H54 (cell line): ENCODE data around the gene SLC12A7.

Experiments
- DNase-seq: peaks from one replicate; pipeline ENCODE4 v3.0.0; 2011; ENCODE audit warnings: low spot score, mixed read lengths; ENCODE audit not compliant: insufficient read length
- FAIRE-seq: peaks from 3 replicates; lab custom pipeline; 2011; peaks lifted over from hg19 to GRCh38; lab: Jason Lieb, UNC
- POLR2A ChIP-seq: IDR thresholded peaks from 2 replicates; pipeline ENCODE4 v1.6.1; 2011; ENCODE audit warnings: low read depth, mild to moderate bottlenecking, low read length

Gene SLC12A7

DNA sequence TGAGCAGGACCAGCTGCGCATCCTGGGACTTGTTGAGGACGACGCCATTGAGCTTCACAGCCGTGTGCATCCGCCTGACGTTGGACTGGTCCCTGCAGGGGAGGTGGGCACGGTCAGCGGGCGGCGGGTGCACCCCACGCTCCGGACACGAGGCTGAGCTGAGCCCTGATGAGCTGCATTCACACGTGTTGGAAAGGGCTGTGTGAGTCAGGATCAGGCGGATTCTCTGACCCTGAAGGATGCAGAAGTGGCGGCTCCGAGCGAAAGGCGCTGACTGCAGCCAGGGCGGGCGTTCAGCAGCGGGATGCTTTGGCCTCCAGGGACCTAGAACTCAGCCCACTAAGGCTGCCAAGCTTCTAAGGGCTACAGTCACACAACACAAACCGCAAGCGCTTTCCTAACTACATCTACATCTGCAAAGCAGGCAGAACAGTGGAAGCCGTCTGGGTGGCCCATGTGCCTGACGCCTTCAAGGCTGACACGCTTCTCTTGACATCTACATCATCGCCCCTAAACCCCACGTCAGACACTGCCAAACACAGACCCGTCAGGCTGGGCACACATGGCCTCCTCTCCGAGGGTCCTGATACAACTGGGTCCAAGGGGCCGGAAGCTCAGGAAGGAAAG, 58.4 kb downstream of the SLC12A7 start:
- TF ChIP-seq POLR2A, result no peak
- no peak for DNase-seq
- no peak for FAIRE-seq

DNA sequence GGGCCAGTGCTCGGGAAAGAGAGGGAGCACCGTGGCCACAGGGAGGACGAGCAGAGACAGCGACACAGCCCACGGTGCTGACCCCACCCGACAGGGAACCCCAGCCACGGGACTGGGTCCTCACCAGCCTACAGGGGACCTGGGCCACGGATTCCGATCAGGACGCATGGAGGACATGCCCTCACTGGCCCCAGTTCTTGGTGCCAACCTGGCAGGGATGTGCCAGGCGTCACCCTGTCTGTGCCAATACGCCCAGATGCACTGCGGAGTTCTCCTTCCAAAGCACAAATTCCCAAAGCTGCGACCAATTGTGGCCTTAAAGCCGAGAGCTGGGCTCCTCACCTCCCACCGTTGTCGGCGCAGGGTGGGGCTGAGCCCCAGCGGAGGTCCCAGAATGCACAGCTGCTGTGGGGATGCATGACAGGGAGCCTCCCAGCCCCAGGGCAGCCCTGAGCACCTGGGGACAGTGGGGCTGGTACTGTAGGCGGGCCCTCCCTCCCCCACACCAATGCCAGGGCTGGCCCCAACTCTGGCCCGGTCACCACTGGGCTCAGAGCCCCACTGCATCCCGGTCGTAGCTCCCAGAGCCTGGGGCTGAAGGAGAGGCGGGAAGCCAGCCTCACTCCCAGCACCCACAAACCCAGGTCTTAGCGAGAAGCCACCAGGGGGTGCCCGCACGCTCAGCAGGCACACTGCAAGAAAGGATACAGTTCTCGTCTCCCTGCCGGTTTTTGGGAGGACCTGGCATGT, 59.0 kb downstream of the SLC12A7 start:
- FAIRE-seq, result no peak
- no peak for DNase-seq
- no peak for TF ChIP-seq POLR2A

DNA sequence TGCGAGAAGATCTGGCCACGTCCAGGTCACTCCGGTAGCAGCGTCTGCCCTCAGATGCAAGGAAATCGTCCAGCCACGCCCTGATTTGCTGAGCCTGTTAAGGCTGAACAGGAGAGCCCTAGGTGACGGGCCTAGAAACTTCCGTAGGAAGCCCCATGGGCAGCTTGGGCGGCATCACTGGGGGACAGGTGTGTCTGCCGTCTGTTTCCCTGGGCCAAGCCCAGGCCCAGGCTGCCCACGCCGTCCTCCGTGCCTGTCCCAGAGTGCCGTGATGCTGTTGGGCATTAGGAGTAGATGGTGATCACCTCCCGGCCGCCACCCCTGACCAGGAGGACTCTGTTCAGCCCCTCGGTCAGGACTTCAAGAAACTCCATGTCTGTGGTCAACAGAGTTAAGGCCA, 59.8 kb downstream of the SLC12A7 start:
- no peak for FAIRE-seq
- TF ChIP-seq POLR2A, result no peak
- no peak for DNase-seq

DNA sequence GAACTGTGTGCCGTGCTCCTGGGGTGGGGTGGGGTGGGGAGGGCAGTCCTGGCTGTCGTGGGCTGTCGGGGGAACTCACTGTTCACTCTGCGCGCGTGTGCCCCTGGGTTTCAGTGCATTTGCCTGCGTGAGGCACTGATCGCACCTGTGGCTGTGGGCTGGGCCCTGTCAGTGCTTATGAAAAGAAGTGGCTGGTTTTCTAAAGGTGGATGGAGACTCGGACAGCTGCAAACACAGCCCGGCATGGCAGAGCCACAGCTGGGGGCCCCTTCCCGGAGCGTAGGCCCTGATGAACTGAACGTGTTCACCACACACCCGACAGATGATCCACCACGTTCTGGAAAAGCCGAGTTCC, 60.5 kb downstream of the SLC12A7 start:
- FAIRE-seq, result no peak
- DNase-seq, result no peak
- TF ChIP-seq POLR2A, result no peak

DNA sequence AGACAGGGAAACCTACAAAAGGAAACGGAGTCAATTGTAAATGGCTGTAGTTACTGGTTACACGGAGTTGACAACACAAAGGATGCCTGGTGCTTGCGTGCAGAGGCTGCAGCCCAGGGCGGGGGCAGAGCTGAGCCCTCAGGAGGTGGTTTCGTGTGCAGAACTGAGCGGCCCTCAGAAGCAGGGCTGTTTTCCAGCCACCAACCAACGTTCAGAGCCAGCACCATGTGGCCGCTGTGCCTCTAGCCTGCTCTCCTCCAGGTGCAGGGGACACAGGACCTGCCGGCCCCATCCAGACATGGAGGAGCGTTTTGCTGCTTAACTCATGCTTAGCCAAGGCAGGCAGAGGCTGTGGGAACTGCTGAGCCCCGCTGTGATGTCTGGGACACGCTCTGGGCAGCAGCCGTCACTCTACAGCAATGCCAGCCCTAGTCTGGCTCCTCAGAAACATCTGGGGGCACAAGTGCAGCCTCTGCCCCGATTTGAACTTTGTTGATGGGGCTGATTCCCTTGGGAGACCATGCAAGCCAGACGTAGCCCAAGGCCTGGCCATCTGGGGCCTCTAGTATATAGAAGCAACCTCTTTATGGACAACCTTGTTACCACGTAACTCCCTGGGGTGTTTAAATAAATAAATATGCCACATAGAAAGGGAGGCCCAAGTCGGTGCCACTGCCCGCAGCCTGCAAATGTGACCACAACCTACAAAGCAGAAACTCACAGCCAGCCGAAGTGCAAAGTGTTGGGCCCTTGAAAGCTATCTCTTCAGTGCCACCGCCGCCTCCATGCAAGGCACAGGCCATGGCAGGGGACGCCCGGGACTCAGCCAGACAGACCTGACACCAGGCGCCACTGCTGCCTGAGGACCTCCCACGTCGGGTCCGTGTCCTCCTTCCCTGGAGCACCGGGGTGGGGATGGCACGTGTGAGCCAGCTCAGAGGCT, 61.2 kb downstream of the SLC12A7 start:
- FAIRE-seq, result no peak
- no peak for TF ChIP-seq POLR2A
- DNase-seq, result no peak

DNA sequence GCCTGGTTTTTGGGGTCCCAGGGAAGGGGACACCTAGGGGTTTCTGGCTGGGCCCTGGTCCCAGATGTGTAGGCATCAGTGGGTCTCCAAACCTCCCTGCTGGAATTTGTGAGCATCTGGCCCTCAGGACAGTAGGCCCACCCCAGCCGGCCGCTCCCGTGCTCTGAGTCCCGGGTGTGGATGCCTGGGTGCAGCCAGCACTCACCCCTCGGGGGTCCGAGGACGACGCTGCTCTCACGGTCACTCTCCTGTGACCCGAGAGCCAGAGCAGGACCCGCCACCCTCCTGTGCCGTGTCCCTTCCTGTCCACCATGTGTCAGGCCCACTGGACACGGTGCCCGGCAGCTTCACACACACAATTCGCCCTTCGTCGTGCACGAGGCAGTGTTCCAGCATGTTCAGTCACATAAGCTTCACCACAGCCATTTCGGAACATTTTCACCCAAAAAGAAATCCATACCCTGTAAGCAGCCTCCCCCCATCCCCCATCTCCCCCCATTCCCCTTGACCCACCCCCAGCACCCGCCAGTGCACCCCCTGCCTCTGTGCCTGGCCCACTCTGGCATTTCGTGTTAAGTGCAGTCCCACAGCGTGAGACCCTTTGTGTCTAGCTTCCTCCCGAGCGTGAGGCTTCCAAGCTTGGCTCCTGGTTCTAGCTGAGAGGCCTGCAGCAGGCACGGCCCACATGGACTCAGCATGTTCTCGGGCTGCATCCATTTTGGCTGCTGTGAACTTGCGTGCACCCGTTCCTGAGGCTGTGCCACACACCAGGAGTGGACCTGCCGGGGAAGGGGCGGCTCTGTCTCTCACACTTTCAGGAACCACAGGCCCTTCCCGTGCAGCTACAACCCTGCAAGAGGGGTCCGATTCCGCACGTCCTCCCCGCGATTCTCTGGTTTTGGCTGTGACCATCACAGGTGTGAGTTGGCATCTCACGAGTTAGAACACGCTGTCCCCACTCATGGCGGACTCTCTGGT, 62.7 kb downstream of the SLC12A7 start:
- FAIRE-seq (no peak), DNase-seq (no peak)
- no peak for TF ChIP-seq POLR2A

DNA sequence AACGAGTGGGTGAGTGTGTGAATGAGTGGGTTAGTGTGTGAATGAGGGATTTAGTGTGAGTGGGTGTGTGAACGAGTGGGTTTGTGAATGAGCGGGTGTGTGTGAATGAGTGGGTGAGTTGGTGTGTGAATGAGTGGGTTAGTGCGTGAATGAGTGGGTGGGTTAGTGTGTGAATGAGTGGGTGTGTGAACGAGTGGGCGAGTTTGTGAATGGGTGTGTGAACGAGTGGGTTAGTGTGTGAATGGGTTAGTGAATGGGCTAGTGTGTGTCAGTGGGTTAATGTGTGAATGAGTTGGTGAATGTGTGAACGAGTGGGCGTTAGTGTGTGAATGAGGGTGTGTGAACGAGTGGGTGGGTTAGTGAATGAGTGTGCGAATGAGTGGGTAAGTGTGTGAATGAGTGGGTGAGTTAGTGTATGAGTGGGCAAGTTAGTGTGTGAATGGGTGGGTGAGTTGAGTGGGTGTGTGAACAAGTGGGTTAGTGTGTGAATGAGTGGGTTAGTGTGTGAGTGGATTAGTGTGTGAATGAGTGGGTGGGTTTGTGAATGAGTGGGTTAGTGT, 63.6 kb downstream of the SLC12A7 start:
- DNase-seq, result no peak

DNA sequence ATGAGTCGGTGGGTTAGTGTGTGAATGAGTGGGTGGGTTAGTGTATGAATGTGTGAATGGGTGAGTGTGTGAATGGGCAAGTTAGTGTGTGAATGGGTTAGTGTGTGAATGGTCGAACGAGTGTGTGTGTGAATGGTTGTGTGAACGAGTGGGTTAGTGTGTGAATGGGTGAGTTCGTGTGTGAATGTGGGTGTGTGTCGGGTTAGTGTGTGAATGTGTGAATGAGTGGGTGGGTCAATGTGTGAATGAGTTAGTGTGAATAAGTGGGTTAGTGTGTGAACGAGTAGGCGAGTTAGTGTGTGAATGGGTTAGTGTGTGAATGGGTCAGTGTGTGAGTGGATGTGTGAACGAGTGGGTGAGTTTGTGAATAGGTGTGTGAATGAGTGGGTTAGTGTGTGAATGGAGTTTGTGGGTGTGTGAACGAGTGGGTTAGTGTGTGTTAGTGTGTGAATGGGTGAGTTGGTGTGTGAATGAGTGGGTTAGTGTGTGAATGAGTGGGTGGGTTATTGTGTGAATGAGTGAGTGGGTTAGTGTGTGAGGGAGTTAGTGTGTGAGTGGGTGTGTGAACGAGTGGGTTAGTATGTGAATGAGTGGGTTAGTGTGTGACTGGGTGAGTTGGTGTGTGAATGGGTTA, 64.4 kb downstream of the SLC12A7 start:
- FAIRE-seq, result no peak
- DNase-seq, result no peak
- TF ChIP-seq POLR2A, result no peak

More for the DNA sequence above, 63.6 kb downstream of the SLC12A7 start:
- TF ChIP-seq POLR2A, result no peak
- FAIRE-seq, result no peak

DNA sequence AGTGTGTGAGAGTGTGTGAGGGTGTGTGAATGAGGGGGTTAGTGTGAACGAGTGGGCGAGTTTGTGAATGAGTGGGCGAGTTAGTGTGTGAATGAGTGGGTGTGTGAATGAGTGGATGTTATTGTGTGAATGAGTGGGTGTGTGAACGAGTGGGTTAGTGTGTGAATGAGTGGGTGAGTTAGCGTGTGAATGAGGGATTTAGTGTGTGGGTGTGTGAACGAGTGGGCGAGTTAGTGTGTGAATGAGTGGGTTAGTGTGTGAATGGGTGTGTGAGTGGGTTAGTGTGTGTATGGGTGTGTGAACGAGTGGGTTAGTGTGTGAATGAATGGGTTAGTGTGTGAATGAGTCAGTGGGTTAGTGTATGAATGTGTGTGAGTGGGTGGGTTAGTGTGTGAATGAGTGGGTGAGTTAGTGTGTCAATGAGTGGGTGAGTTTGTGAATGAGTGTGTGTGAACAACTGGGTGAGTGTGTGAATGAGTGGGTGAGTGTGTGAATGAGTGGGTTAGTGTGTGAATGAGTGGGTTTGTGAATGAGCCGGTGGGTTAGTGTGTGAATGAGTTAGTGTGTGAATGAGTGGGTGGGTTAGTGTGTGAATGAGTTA, 65.8 kb downstream of the SLC12A7 start:
- DNase-seq (no peak), FAIRE-seq (no peak)
- TF ChIP-seq POLR2A, result no peak

DNA sequence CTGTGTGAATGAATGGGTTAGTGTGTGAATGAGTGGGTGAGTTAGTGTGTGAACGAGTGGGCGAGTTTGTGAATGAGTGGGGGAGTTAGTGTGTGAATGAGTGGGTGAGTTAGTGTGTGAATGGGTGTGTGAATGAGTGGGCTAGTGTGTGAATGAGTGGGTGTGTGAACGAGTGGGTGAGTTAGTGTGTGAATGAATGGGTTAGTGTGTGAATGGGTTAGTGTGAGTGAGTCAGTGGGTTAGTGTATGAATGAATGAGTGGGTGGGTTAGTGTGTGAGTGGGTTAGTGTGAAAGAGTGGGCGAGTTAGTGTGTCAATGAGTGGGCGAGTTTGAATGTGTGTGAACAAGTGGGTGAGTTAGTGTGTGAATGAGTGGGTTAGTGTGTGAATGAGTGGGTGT, 67.7 kb downstream of the SLC12A7 start:
- DNase-seq, result no peak
- FAIRE-seq, result no peak
- no peak for TF ChIP-seq POLR2A

DNA sequence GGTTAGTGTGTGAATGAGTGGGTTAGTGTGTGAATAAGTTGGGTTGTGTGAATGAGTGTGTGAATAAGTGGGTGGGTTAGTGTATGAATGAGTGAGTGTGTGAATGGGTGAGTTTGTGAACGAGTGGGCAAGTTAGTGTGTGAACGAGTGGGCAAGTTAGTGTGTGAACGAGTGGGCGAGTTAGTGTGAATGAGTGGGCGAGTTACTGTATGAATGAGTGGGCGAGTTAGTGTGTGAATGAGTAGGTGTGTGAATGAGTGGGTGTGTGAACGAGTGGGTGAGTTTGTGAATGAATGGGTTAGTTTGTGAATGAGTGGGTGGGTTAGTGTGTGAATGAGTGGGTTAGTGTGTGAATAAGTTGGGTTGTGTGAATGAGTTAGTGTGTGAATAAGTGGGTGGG, 68.5 kb downstream of the SLC12A7 start:
- DNase-seq (no peak), FAIRE-seq (no peak)
- TF ChIP-seq POLR2A, result no peak

DNA sequence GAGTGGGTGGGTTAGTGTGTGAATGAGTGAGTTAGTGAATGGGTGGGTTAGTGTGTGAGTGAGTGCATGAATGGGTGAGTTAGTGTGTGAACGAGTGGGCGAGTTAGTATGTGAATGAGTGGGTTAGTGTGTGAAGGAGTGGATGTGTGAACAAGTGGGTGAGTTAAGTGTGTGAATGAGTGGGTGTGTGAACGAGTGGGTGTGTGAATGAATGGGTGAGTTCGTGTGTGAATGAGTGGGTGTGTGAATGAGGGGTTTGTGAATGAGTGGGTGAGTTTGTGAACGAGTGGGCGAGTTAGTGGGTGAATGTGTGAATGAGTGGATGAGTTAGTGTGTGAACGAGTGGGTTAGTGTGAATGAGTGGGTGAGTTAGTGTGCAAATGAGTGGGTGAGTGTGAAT, 69.2 kb downstream of the SLC12A7 start:
- no peak for FAIRE-seq

More for the DNA sequence above, 69.2 kb downstream of the SLC12A7 start:
- no peak for TF ChIP-seq POLR2A
- DNase-seq, result no peak
